ENCODE data around the gene CA6. TPM values are rescaled to one million over a fixed set of nuclear protein-coding genes. Genes with fewer than 3 reads are reported as not detected.

The CA6 gene
- total RNA-seq, 1 donor: not detected

GRCh38 chr1:9008236-9008635 is 62.6 kb downstream of the CA6 start:
- no peak overlapping the region for H2AFZ ChIP-seq (ENCODE audit: low read length)
- no peaks in the 10 kb centered on the region for H4K20me1 ChIP-seq (ENCODE audit: insufficient read depth, low read length)
- H3K27ac ChIP-seq (ENCODE audit: low read depth, low read length): no peak overlapping the region
- peaks cover 4% of the 10 kb centered on the region for H3K4me1 ChIP-seq (ENCODE audit: insufficient read depth, low read length)
- no peak for DNase-seq (ENCODE audit: insufficient read length, low spot score, missing footprints)
- no peaks in the 10 kb centered on the region for H3K27me3 ChIP-seq (ENCODE audit: insufficient read depth, low read length)
- no peaks in the 10 kb centered on the region for H3K79me2 ChIP-seq (ENCODE audit: insufficient read depth, low read length)
- no peak for TF ChIP-seq CTCF (IDR thresholded peaks at IDR 0.05; ENCODE audit: extremely low read depth, low read depth, low read length)
- no peaks in the 10 kb centered on the region for H3K9me3 ChIP-seq (ENCODE audit: low read depth, low read length)
- no peaks in the 10 kb centered on the region for H3K36me3 ChIP-seq (ENCODE audit: insufficient read depth, low read length)
- H3K4me3 ChIP-seq (ENCODE audit: insufficient read depth, low read length): no peak overlapping the region
- H3K4me2 ChIP-seq (ENCODE audit: insufficient read depth, low read length): no peak overlapping the region

- TF ChIP-seq CTCF (IDR thresholded peaks at IDR 0.05; ENCODE audit: extremely low read depth, low read depth, low read length): peak; percentile 66
These were observed 64.0 kb downstream of the CA6 start for GRCh38 chr1:9009438-9010370.

GRCh38 chr1:9010781-9011323 is 65.2 kb downstream of the CA6 start:
- Histone ChIP-seq H2AFZ (ENCODE audit: low read length) (no peak overlapping the region), H4K20me1 (ENCODE audit: insufficient read depth, low read length) (no peaks in the 10 kb centered on the region), H3K27me3 (ENCODE audit: insufficient read depth, low read length) (no peaks in the 10 kb centered on the region), H3K27ac (ENCODE audit: low read depth, low read length) (no peak overlapping the region), H3K4me1 (ENCODE audit: insufficient read depth, low read length) (no peaks in the 10 kb centered on the region), H3K9me3 (ENCODE audit: low read depth, low read length) (no peaks in the 10 kb centered on the region), H3K4me2 (ENCODE audit: insufficient read depth, low read length) (no peak overlapping the region), H3K36me3 (ENCODE audit: insufficient read depth, low read length) (no peaks in the 10 kb centered on the region), H3K79me2 (ENCODE audit: insufficient read depth, low read length) (no peaks in the 10 kb centered on the region), H3K4me3 (ENCODE audit: insufficient read depth, low read length) (no peak overlapping the region)
- TF ChIP-seq CTCF (IDR thresholded peaks at IDR 0.05; ENCODE audit: extremely low read depth, low read depth, low read length): no peak
- peak; percentile 65 for DNase-seq (ENCODE audit: insufficient read length, low spot score, missing footprints)

More at GRCh38 chr1:9009438-9010370, 64.0 kb downstream of the CA6 start:
- H3K4me1 ChIP-seq (ENCODE audit: insufficient read depth, low read length): peaks cover 3% of the 10 kb centered on the region
- no peak overlapping the region for H3K27ac ChIP-seq (ENCODE audit: low read depth, low read length)
- DNase-seq (ENCODE audit: insufficient read length, low spot score, missing footprints): peak; percentile 94
- H3K9me3 ChIP-seq (ENCODE audit: low read depth, low read length): no peaks in the 10 kb centered on the region
- no peak overlapping the region for H2AFZ ChIP-seq (ENCODE audit: low read length)
- no peaks in the 10 kb centered on the region for H3K27me3 ChIP-seq (ENCODE audit: insufficient read depth, low read length)
- H4K20me1 ChIP-seq (ENCODE audit: insufficient read depth, low read length): no peaks in the 10 kb centered on the region
- H3K79me2 ChIP-seq (ENCODE audit: insufficient read depth, low read length): no peaks in the 10 kb centered on the region
- H3K4me2 ChIP-seq (ENCODE audit: insufficient read depth, low read length): no peak overlapping the region
- no peaks in the 10 kb centered on the region for H3K36me3 ChIP-seq (ENCODE audit: insufficient read depth, low read length)
- no peak overlapping the region for H3K4me3 ChIP-seq (ENCODE audit: insufficient read depth, low read length)

DNA sequence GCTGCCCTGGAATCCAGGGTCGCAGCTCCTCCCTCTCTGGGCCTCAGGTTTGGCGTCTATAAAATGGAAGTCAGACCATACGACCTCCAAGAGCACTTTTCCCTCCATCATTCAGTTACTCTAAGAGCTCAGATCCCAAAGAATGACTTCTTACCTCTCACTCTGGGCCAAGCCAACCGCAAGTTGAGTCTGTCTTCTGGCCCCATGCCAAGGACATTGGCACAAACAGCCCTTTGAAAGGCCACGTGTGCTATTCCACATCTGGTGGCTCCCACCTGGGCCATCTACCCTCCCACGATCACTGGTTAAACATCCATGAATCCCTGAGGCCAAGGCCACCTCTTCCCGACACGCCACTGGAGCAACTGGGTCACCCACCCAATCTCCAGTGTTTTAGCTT is 68.2 kb downstream of the CA6 start:
- H3K4me2 ChIP-seq (ENCODE audit: insufficient read depth, low read length): no peak overlapping the region
- H3K36me3 ChIP-seq (ENCODE audit: insufficient read depth, low read length): no peaks in the 10 kb centered on the region
- H3K9me3 ChIP-seq (ENCODE audit: low read depth, low read length): no peaks in the 10 kb centered on the region
- no peaks in the 10 kb centered on the region for H4K20me1 ChIP-seq (ENCODE audit: insufficient read depth, low read length)
- DNase-seq (ENCODE audit: insufficient read length, low spot score, missing footprints): peak; percentile 50
- H3K27me3 ChIP-seq (ENCODE audit: insufficient read depth, low read length): no peaks in the 10 kb centered on the region
- no peaks in the 10 kb centered on the region for H3K79me2 ChIP-seq (ENCODE audit: insufficient read depth, low read length)
- no peak for TF ChIP-seq CTCF (IDR thresholded peaks at IDR 0.05; ENCODE audit: extremely low read depth, low read depth, low read length)
- no peak overlapping the region for H3K4me3 ChIP-seq (ENCODE audit: insufficient read depth, low read length)
- H2AFZ ChIP-seq (ENCODE audit: low read length): no peak overlapping the region
- no peak overlapping the region for H3K27ac ChIP-seq (ENCODE audit: low read depth, low read length)
- no peaks in the 10 kb centered on the region for H3K4me1 ChIP-seq (ENCODE audit: insufficient read depth, low read length)

All from osteoblast (primary cell).